Natural killer cell (primary cell): ENCODE measurements around the gene TMX1. TPM values are rescaled to one million over a fixed set of nuclear protein-coding genes. Genes with fewer than 3 reads are reported as not detected.

ENCODE experiments used
- ATAC-seq, 3 donors: fragments of 150-1000 bp in 2 of 3; fragments of 200-7000 bp in 1 of 3; cut with Tn5 transposase; 1 replicate in 1 of 3; 2 replicates in 2 of 3; pipeline ENCODE4 v1.10.0; 2021; ENCODE audit warnings: mild to moderate bottlenecking in 2 of 3, moderate library complexity in 2 of 3
- DNase-seq, 2 donors: peaks; one replicate each; pipeline versions ENCODE4 v3.0.0 to v3.0.0-alpha.2; 2013 to 2021; ENCODE audit warnings: mixed read lengths in 1 of 2
- H3K27ac ChIP-seq: one replicate; pipeline ENCODE4 v1.5.1; 2013; ENCODE audit warnings: mild to moderate bottlenecking, low read length
- H3K27me3 ChIP-seq: one replicate; pipeline ENCODE4 v1.6.1; 2013; ENCODE audit warnings: low read length; ENCODE audit not compliant: control insufficient read depth, insufficient read depth
- H3K36me3 ChIP-seq: one replicate; pipeline ENCODE4 v1.6.1; 2013; ENCODE audit warnings: low read length; ENCODE audit not compliant: control insufficient read depth, insufficient read depth
- H3K4me1 ChIP-seq: one replicate; pipeline ENCODE4 v1.6.1; 2013; ENCODE audit warnings: low read length; ENCODE audit not compliant: control insufficient read depth, insufficient read depth
- H3K4me3 ChIP-seq: one replicate; pipeline ENCODE4 v1.5.1; 2013; ENCODE audit warnings: low read length
- H3K9me3 ChIP-seq: one replicate; pipeline ENCODE4 v1.6.1; 2013; ENCODE audit warnings: low read length; ENCODE audit not compliant: control insufficient read depth, insufficient read depth
- H3K27ac Mint-ChIP-seq, 2 donors: one replicate each; pipeline ENCODE4 v1.8.0; 2022; ENCODE audit warnings: mild to moderate bottlenecking in 2 of 2, mixed read lengths in 2 of 2, moderate library complexity in 1 of 2
- H3K27me3 Mint-ChIP-seq, 2 donors: one replicate each; pipeline ENCODE4 v1.8.0; 2022; ENCODE audit warnings: low read depth in 2 of 2, mixed read lengths in 2 of 2
- H3K36me3 Mint-ChIP-seq: one replicate; pipeline ENCODE4 v1.8.0; 2022; ENCODE audit warnings: mixed read lengths
- H3K4me1 Mint-ChIP-seq, 2 donors: one replicate each; pipeline ENCODE4 v1.8.0; 2022; ENCODE audit warnings: mixed read lengths in 2 of 2
- H3K4me3 Mint-ChIP-seq: one replicate; pipeline ENCODE4 v1.8.0; 2022; ENCODE audit warnings: mild to moderate bottlenecking, moderate library complexity, mixed read lengths
- H3K9me3 Mint-ChIP-seq, 2 donors: one replicate each; pipeline ENCODE4 v1.8.0; 2022; ENCODE audit warnings: mixed read lengths in 2 of 2
- WGBS: methylation state at CpG from one replicate; pipeline ENCODE4 v1.1.7; 2013; ENCODE audit warnings: missing lambda C conversion rate; ENCODE audit not compliant: insufficient coverage; 5-methylcytosine and 5-hydroxymethylcytosine counted together
- intact Hi-C: fragments of 100-400 bp; cut with micrococcal nuclease; formaldehyde crosslinking; loops from one replicate; pipeline ENCODE4 v1.14.2; 2022
- total RNA-seq, 4 donors: library from RNA; stranded (reverse); fragments of 120-200 nt in 1 of 4; gene quantifications; one replicate each; pipeline versions ENCODE4 v1.2.3 to v1.2.4, GENCODE V29; 2013 to 2022
- TF ChIP-seq, protein P1 (sequence below): fragments of 200-600 bp; IDR thresholded peaks from one replicate; pipeline ENCODE4 v1.8.0; 2022; ENCODE audit warnings: antibody characterized with exemption

Gene TMX1
- total RNA-seq, 3 donors from 2014 or later (not counting 1 experiment from before 2014, with no cell fraction given), result 17.4 to 27.4 (median 25.8) TPM

DNA sequence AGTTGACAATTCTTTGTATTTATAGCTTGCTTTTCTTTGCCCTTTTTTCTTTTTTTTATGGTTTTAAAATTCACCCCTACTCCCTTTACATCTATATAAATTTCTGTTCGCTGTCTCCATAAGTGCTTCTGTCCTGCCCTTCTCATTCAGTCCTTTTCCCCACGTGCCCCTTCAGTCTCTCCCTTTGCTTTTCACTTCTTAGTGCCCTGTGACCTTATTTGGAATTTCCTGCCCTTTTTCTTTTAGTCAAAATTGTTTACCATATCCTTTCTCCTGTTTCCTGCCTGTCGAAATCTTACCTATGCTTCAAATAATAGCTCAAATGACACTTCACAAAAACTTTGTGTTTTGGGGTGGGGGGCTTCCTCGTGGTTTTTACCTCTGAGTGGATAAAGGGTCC, 6.0 kb downstream of the TMX1 start:
- Mint-ChIP-seq H3K9me3 (no peaks in the 10 kb centered on the region), H3K27me3 (no peaks in the 10 kb centered on the region), H3K27ac (peak overlapping the region; percentile 4 to 9), H3K4me1 (peaks cover 20 to 29% of the 10 kb centered on the region in 2 donors), H3K36me3 (no peaks in the 10 kb centered on the region), H3K4me3 (no peak overlapping the region)
- H3K4me1 ChIP-seq, result peaks cover 7% of the 10 kb centered on the region
- DNase-seq (no peak), ATAC-seq (no peak)
- TF ChIP-seq, protein P1, sequence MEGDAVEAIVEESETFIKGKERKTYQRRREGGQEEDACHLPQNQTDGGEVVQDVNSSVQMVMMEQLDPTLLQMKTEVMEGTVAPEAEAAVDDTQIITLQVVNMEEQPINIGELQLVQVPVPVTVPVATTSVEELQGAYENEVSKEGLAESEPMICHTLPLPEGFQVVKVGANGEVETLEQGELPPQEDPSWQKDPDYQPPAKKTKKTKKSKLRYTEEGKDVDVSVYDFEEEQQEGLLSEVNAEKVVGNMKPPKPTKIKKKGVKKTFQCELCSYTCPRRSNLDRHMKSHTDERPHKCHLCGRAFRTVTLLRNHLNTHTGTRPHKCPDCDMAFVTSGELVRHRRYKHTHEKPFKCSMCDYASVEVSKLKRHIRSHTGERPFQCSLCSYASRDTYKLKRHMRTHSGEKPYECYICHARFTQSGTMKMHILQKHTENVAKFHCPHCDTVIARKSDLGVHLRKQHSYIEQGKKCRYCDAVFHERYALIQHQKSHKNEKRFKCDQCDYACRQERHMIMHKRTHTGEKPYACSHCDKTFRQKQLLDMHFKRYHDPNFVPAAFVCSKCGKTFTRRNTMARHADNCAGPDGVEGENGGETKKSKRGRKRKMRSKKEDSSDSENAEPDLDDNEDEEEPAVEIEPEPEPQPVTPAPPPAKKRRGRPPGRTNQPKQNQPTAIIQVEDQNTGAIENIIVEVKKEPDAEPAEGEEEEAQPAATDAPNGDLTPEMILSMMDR, result no peak
- no peak overlapping the region for H3K4me3 ChIP-seq
- 81% methylated on average over 2 of the region's 4 CpGs for WGBS
- no peaks in the 10 kb centered on the region for H3K9me3 ChIP-seq
- H3K27me3 ChIP-seq, result no peaks in the 10 kb centered on the region
- H3K27ac ChIP-seq, result no peak overlapping the region
- intact Hi-C loops, result no loop called here
- H3K36me3 ChIP-seq, result peaks cover 36% of the 10 kb centered on the region

DNA sequence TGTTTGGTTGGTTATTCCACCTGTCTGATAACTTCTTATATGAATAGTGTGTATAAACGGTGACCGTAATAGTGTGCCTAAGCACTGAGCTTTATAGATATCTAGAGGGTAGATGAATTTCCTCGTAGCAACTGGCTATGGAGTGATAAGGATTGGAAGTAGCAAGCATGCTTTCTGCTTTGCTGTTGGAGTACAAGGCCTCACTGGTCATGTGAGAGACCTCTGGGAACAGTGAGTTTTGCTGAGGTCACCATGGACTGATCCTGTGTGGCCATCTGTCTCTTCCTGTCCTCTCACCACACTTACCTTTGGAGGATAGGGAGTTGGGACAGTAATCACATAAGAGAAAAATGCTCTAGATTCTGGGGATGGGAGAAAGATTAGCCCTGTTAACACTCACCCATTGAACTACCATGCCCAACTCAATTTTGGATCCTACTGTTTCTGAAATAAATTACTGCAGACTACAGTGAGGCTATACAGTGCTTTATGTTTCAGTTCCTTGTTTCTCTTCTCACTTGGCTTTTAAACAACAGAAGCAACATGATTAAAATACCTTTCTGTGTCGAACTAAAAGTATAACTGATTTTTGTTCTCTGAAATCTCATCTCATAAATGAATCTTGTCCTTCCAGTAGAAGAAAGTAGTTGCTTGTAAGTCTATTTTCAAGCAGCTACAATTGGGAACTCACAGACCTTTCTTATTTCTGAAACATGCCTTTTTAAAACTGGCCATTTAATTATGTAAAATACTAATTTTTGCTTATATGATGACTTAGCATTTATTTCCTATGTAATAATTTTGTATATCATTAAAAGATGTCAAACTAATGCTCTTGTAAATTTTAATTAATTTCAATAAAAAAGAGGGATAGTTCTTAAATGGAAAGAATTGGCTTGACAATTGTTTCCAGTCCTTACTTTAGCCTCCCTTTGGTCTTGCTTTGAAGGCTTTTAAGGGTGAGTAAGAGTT, 8.3 kb downstream of the TMX1 start:
- WGBS, result 95% methylated on average over 3 of the region's 4 CpGs
- Mint-ChIP-seq H3K27me3 (no peaks in the 10 kb centered on the region), H3K27ac (peak overlapping the region in 1 of 2 donors; percentile 31), H3K4me3 (no peak overlapping the region), H3K4me1 (peaks cover 20 to 29% of the 10 kb centered on the region in 2 donors), H3K9me3 (no peaks in the 10 kb centered on the region), H3K36me3 (no peaks in the 10 kb centered on the region)
- peaks cover 51% of the 10 kb centered on the region for H3K36me3 ChIP-seq
- intact Hi-C loops, result no loop called here
- ATAC-seq (no peak), DNase-seq (no peak)
- no peak overlapping the region for H3K27ac ChIP-seq
- TF ChIP-seq, protein P1, result no peak
- no peaks in the 10 kb centered on the region for H3K27me3 ChIP-seq
- H3K4me3 ChIP-seq, result no peak overlapping the region
- H3K9me3 ChIP-seq, result no peaks in the 10 kb centered on the region
- no peaks in the 10 kb centered on the region for H3K4me1 ChIP-seq

DNA sequence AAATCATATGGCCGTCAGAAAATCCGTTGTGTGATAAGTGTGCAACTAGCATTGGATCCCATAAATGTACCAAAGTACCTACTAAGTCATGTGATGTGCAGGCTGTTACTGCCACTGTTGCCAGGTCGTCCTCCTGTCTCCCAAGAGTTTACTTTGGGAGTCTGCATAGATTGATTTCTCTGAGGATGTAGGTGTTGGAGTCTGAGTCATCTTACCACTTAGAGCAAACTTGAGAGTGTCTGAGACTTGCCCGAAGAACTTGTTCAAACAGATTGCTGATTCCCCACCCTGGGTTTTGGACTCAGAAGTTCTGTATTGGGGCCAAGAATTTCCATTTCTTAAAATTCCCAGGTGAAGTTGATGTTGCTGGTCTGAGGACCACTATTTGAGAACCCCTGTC, 11.4 kb downstream of the TMX1 start:
- Histone ChIP-seq H3K4me1 (no peaks in the 10 kb centered on the region), H3K9me3 (no peaks in the 10 kb centered on the region), H3K27me3 (no peaks in the 10 kb centered on the region), H3K27ac (no peak overlapping the region), H3K36me3 (peaks cover 57% of the 10 kb centered on the region), H3K4me3 (no peak overlapping the region)
- H3K9me3 Mint-ChIP-seq, result no peaks in the 10 kb centered on the region
- H3K4me1 Mint-ChIP-seq, result peaks cover 0 to 5% of the 10 kb centered on the region in 2 donors
- 95% methylated on average over 4 of the region's 4 CpGs for WGBS
- TF ChIP-seq, protein P1, result no peak
- intact Hi-C loops, result no loop called here
- no peaks in the 10 kb centered on the region for H3K36me3 Mint-ChIP-seq
- no peak overlapping the region for H3K27ac Mint-ChIP-seq
- H3K4me3 Mint-ChIP-seq, result no peak overlapping the region
- no peak for DNase-seq
- ATAC-seq, result no peak
- no peaks in the 10 kb centered on the region for H3K27me3 Mint-ChIP-seq
